ENCODE data around the gene NUP210L. TPM values are rescaled to one million over a fixed set of nuclear protein-coding genes. Genes with fewer than 3 reads are reported as not detected.

Gene NUP210L
- total and polyA plus RNA-seq, 9 of the 15 experiments (the other 6 are each of a cell fraction or from before 2014, with no cell fraction given) = 0.01 to 0.04 TPM; not detected in 7

DNA sequence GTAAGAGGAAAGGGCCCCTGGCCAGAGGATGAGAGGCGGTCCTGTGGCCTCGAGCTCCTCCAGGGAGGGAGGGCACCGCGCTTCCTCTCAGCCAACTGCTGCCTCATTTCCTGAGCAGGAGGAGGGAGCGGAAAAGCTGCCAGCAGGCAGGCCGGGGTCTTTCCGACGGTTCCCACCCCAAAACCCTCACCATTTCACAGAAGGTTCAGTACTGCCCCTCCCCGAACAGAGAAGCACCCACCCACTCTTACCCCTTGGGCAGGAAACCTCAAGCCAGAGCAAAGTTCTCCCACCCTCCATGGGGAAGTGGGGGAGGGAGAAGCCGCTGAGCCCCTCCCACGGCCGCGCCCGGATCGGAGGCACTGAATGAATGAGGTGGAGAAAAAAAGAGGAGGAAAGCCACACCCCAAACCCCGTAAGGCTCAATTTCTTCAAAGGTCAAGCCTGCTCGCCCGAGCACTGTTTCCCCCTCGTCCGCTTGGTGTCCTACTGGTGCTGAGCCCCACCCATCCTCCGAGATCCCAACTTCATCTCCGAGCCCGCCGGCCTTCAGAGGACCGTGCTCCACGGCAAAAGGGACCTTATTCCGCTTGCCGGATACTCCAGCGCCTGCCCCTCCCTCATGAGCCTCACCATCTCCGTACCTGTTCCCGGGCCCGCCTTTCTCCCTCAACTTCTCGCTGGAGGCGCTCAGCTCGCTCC is 27.6 kb upstream of the NUP210L start (continued):
- no peak for TF ChIP-seq NFE2L1 (tag; IDR thresholded peaks at IDR 0.05; ENCODE audit: borderline replicate concordance, low read depth)
- no peak for TF ChIP-seq KDM5B (IDR thresholded peaks at IDR 0.05; ENCODE audit: insufficient replicate concordance, low read depth, low read length)
- TF ChIP-seq RBBP5 (IDR thresholded peaks at IDR 0.05; ENCODE audit: borderline replicate concordance, insufficient read depth, low read length, poor library complexity, severe bottlenecking) = peak; percentile 82
- peak; percentile 13 for TF ChIP-seq TBP (optimal IDR thresholded peaks at IDR 0.05; ENCODE audit: low read depth, low read length)
- TF ChIP-seq, protein P1, sequence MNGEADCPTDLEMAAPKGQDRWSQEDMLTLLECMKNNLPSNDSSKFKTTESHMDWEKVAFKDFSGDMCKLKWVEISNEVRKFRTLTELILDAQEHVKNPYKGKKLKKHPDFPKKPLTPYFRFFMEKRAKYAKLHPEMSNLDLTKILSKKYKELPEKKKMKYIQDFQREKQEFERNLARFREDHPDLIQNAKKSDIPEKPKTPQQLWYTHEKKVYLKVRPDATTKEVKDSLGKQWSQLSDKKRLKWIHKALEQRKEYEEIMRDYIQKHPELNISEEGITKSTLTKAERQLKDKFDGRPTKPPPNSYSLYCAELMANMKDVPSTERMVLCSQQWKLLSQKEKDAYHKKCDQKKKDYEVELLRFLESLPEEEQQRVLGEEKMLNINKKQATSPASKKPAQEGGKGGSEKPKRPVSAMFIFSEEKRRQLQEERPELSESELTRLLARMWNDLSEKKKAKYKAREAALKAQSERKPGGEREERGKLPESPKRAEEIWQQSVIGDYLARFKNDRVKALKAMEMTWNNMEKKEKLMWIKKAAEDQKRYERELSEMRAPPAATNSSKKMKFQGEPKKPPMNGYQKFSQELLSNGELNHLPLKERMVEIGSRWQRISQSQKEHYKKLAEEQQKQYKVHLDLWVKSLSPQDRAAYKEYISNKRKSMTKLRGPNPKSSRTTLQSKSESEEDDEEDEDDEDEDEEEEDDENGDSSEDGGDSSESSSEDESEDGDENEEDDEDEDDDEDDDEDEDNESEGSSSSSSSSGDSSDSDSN (IDR thresholded peaks at IDR 0.05; ENCODE audit: borderline replicate concordance in 1 of 2, low read depth in 2 of 2, low read length in 2 of 2) = peak; percentile 20 to 73; a peak in 1 of 4 replicates
- TF ChIP-seq, protein P2, sequence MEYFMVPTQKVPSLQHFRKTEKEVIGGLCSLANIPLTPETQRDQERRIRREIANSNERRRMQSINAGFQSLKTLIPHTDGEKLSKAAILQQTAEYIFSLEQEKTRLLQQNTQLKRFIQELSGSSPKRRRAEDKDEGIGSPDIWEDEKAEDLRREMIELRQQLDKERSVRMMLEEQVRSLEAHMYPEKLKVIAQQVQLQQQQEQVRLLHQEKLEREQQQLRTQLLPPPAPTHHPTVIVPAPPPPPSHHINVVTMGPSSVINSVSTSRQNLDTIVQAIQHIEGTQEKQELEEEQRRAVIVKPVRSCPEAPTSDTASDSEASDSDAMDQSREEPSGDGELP (CRISPR knock-in tag; IDR thresholded peaks at IDR 0.05; ENCODE audit: borderline replicate concordance) = 0 out of 2 replicates have a peak, but pooled peaks have one; percentile 10
- no peak for TF ChIP-seq TCFL5 (CRISPR knock-in tag; conservative IDR thresholded peaks at IDR 0.05)
- peak in 1 of 2 experiments; percentile 49 for TF ChIP-seq MAZ (CRISPR knock-in tag; conservative IDR thresholded peaks at IDR 0.05 in 1 of 2, IDR thresholded peaks at IDR 0.05 in 1 of 2)
- TF ChIP-seq TOE1 (IDR thresholded peaks at IDR 0.05; ENCODE audit: borderline replicate concordance) = no peak
- TF ChIP-seq TOE1 (CRISPR knock-in tag; IDR thresholded peaks at IDR 0.05; ENCODE audit: borderline replicate concordance, low read depth) = no peak; the same call in 1 of the 2 replicates
- TF ChIP-seq, protein P3, sequence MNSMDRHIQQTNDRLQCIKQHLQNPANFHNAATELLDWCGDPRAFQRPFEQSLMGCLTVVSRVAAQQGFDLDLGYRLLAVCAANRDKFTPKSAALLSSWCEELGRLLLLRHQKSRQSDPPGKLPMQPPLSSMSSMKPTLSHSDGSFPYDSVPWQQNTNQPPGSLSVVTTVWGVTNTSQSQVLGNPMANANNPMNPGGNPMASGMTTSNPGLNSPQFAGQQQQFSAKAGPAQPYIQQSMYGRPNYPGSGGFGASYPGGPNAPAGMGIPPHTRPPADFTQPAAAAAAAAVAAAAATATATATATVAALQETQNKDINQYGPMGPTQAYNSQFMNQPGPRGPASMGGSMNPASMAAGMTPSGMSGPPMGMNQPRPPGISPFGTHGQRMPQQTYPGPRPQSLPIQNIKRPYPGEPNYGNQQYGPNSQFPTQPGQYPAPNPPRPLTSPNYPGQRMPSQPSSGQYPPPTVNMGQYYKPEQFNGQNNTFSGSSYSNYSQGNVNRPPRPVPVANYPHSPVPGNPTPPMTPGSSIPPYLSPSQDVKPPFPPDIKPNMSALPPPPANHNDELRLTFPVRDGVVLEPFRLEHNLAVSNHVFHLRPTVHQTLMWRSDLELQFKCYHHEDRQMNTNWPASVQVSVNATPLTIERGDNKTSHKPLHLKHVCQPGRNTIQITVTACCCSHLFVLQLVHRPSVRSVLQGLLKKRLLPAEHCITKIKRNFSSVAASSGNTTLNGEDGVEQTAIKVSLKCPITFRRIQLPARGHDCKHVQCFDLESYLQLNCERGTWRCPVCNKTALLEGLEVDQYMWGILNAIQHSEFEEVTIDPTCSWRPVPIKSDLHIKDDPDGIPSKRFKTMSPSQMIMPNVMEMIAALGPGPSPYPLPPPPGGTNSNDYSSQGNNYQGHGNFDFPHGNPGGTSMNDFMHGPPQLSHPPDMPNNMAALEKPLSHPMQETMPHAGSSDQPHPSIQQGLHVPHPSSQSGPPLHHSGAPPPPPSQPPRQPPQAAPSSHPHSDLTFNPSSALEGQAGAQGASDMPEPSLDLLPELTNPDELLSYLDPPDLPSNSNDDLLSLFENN (IDR thresholded peaks at IDR 0.05; ENCODE audit: low read depth in 2 of 2, low read length in 2 of 2) = peak in 1 of 2 experiments; percentile 29; a peak in 1 of 4 replicates
- TF ChIP-seq, protein P4, sequence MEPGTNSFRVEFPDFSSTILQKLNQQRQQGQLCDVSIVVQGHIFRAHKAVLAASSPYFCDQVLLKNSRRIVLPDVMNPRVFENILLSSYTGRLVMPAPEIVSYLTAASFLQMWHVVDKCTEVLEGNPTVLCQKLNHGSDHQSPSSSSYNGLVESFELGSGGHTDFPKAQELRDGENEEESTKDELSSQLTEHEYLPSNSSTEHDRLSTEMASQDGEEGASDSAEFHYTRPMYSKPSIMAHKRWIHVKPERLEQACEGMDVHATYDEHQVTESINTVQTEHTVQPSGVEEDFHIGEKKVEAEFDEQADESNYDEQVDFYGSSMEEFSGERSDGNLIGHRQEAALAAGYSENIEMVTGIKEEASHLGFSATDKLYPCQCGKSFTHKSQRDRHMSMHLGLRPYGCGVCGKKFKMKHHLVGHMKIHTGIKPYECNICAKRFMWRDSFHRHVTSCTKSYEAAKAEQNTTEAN (CRISPR knock-in tag; IDR thresholded peaks at IDR 0.05) = 0 out of 2 replicates have a peak, but pooled peaks have one; percentile 31
- TF ChIP-seq DPF2 (IDR thresholded peaks at IDR 0.05) = peak; percentile 63; the same call in 1 of the 2 replicates
- peak; percentile 31; the same call in 1 of the 2 replicates for TF ChIP-seq SMARCE1 (IDR thresholded peaks at IDR 0.05)
- TF ChIP-seq IFI16 (CRISPR knock-in tag; IDR thresholded peaks at IDR 0.05) = no peak
- TF ChIP-seq, protein P5, sequence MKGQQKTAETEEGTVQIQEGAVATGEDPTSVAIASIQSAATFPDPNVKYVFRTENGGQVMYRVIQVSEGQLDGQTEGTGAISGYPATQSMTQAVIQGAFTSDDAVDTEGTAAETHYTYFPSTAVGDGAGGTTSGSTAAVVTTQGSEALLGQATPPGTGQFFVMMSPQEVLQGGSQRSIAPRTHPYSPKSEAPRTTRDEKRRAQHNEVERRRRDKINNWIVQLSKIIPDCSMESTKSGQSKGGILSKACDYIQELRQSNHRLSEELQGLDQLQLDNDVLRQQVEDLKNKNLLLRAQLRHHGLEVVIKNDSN (CRISPR knock-in tag; IDR thresholded peaks at IDR 0.05) = 0 out of 2 replicates have a peak, but pooled peaks have one; percentile 5

Measured in K562 (cell line).